DOHH2 (cell line): ENCODE measurements around the gene RPRML.

Experiments
- EZH2phosphoT487 ChIP-seq: fragments of 200-600 bp; sonication (generic); IDR thresholded peaks from 2 replicates; pipeline ENCODE4 v1.6.1; 2017; ENCODE audit warnings: borderline replicate concordance, mild to moderate bottlenecking, antibody characterized with exemption, low read length, moderate library complexity, mixed read lengths
- TF ChIP-seq, protein P1 (sequence below): fragments of 200-600 bp; sonication (generic); IDR thresholded peaks from one replicate; pipeline ENCODE4 v1.5.1; 2014; ENCODE audit warnings: antibody characterized with exemption, mild to moderate bottlenecking, low read depth, low read length; ENCODE audit not compliant: poor library complexity, severe bottlenecking

DNA sequence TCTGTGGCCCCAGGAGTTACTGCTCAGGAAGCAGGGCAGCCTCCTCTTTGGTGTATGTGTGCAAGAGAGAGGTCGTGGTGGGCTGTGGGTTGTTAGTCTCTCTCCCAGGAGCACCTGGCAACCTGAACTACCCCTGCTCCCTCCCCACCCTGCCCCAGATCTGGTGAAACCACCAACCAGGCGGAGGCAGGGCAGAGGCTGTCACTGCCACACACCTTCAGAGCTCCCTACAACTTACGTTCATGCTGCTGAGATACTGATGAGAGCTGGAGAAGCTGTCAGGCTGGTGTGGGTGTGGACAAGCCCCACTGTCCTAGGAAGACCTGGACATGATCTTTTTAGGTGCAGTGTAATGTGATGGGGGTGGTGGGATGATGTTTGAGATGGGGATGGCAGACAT, 31.8 kb downstream of the RPRML start:
- TF ChIP-seq, protein P1, sequence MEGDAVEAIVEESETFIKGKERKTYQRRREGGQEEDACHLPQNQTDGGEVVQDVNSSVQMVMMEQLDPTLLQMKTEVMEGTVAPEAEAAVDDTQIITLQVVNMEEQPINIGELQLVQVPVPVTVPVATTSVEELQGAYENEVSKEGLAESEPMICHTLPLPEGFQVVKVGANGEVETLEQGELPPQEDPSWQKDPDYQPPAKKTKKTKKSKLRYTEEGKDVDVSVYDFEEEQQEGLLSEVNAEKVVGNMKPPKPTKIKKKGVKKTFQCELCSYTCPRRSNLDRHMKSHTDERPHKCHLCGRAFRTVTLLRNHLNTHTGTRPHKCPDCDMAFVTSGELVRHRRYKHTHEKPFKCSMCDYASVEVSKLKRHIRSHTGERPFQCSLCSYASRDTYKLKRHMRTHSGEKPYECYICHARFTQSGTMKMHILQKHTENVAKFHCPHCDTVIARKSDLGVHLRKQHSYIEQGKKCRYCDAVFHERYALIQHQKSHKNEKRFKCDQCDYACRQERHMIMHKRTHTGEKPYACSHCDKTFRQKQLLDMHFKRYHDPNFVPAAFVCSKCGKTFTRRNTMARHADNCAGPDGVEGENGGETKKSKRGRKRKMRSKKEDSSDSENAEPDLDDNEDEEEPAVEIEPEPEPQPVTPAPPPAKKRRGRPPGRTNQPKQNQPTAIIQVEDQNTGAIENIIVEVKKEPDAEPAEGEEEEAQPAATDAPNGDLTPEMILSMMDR: no peak
- no peak for TF ChIP-seq EZH2phosphoT487
